HepG2 (cell line): ENCODE results near the gene CRKL. TPM values are rescaled to one million over a fixed set of nuclear protein-coding genes. Genes with fewer than 3 reads are reported as not detected.

ENCODE experiments used
- BORCS8-MEF2B ChIP-seq: sonication (generic); formaldehyde crosslinking; IDR thresholded peaks from 2 replicates; pipeline ENCODE4 v1.8.0; 2022; ENCODE audit warnings: mild to moderate bottlenecking, missing genetic modification reagents
- EZH2 ChIP-seq: conservative IDR thresholded peaks from 2 replicates; pipeline ENCODE4 v1.6.1; 2012; ENCODE audit warnings: mild to moderate bottlenecking, low read depth, low read length, moderate library complexity
- HNRNPL ChIP-seq: fragments of 200-400 bp; formaldehyde crosslinking; IDR thresholded peaks from 2 replicates; pipeline ENCODE4 v1.6.1; 2017; ENCODE audit warnings: mild to moderate bottlenecking, low read depth, low read length
- PLRG1 ChIP-seq: fragments of 450-650 bp; conservative IDR thresholded peaks from 2 replicates; pipeline ENCODE4 v1.6.1; 2016
- SP4 ChIP-seq: sonication (generic); formaldehyde crosslinking; IDR thresholded peaks from 2 replicates; pipeline ENCODE4 v1.8.1; 2023; ENCODE audit warnings: mild to moderate bottlenecking, missing genetic modification reagents
- SSRP1 ChIP-seq: IDR thresholded peaks from 2 replicates; pipeline ENCODE4 v1.6.1; 2016; ENCODE audit warnings: control low read depth
- ZFX ChIP-seq: sonication (generic); formaldehyde crosslinking; IDR thresholded peaks from 2 replicates; pipeline ENCODE4 v1.4.0; 2020; ENCODE audit warnings: mild to moderate bottlenecking, low read depth, missing genetic modification reagents, moderate library complexity
- ZNF646 ChIP-seq: sonication (generic); formaldehyde crosslinking; IDR thresholded peaks from 2 replicates; pipeline ENCODE4 v1.9.0; 2021; ENCODE audit warnings: mild to moderate bottlenecking, missing genetic modification reagents
- ZNF672 ChIP-seq: sonication (generic); formaldehyde crosslinking; IDR thresholded peaks from 2 replicates; pipeline ENCODE4 v1.8.1; 2022; ENCODE audit warnings: missing genetic modification reagents
- ZNF709 ChIP-seq: sonication (generic); formaldehyde crosslinking; IDR thresholded peaks from 2 replicates; pipeline ENCODE4 v1.5.0; 2020; ENCODE audit warnings: mild to moderate bottlenecking, missing genetic modification reagents
- ZNF747 ChIP-seq: sonication (generic); formaldehyde crosslinking; IDR thresholded peaks from 2 replicates; pipeline ENCODE4 v1.8.1; 2023; ENCODE audit warnings: missing genetic modification reagents, mild to moderate bottlenecking, borderline replicate concordance
- polyA plus RNA-seq, 8 experiments: library from polyadenylated mRNA; depleted of rRNA in 3 of 8; stranded (reverse) in 7 of 8; unstranded in 1 of 8; fragments of >200 nt; fragmentation: Illumina TruSeq in 4 of 8; extraction: Trizol in 4 of 8; gene quantifications; 2 replicates each; pipeline versions ENCODE4 v1.2.1 to v1.2.3, GENCODE V29; 2011 to 2016; ENCODE audit warnings: low read depth in 4 of 8, missing spikeins in 1 of 8, mixed read lengths in 1 of 8; ENCODE audit not compliant: insufficient read depth in 1 of 8
- total RNA-seq, 5 experiments: library from RNA; depleted of rRNA; stranded (reverse); fragments of >200 nt; fragmentation: Illumina TruSeq; extraction: Trizol; gene quantifications; 2 replicates each; pipeline ENCODE4 v1.2.3, GENCODE V29; 2016; ENCODE audit warnings: low read depth in 1 of 5
- TF ChIP-seq, protein P1 (sequence below), 2 experiments: sonication (generic) in 1 of 2; formaldehyde crosslinking in 1 of 2; IDR thresholded peaks; 2 replicates each; pipeline versions ENCODE4 v1.6.1 to v1.9.0; 2014 to 2022; ENCODE audit warnings: antibody characterized with exemption in 1 of 2, borderline replicate concordance in 1 of 2, inconsistent platforms in 1 of 2, low read depth in 1 of 2, missing genetic modification reagents in 1 of 2
- TF ChIP-seq, protein P2 (sequence below): sonication (generic); formaldehyde crosslinking; IDR thresholded peaks from 2 replicates; pipeline ENCODE4 v1.5.1; 2020; ENCODE audit warnings: mild to moderate bottlenecking, missing genetic modification reagents, borderline replicate concordance

The CRKL gene
- total and polyA plus RNA-seq, 2 of the 13 experiments (the other 11 are each of a cell fraction or from before 2014, with no cell fraction given), result 37.4 to 60.6 TPM

- TF ChIP-seq ZNF646 (CRISPR knock-in tag) (no peak), ZNF747 (CRISPR knock-in tag) (no peak), ZNF672 (CRISPR knock-in tag) (no peak), ZFX (CRISPR knock-in tag) (no peak), HNRNPL (peak; percentile 51; the same call in 1 of the 2 replicates), PLRG1 (no peak), EZH2 (no peak), ZNF709 (CRISPR knock-in tag) (no peak), SP4 (no peak), BORCS8-MEF2B (no peak), SSRP1 (0 out of 2 replicates have a peak, but pooled peaks have one; percentile 11)
- TF ChIP-seq, protein P1, sequence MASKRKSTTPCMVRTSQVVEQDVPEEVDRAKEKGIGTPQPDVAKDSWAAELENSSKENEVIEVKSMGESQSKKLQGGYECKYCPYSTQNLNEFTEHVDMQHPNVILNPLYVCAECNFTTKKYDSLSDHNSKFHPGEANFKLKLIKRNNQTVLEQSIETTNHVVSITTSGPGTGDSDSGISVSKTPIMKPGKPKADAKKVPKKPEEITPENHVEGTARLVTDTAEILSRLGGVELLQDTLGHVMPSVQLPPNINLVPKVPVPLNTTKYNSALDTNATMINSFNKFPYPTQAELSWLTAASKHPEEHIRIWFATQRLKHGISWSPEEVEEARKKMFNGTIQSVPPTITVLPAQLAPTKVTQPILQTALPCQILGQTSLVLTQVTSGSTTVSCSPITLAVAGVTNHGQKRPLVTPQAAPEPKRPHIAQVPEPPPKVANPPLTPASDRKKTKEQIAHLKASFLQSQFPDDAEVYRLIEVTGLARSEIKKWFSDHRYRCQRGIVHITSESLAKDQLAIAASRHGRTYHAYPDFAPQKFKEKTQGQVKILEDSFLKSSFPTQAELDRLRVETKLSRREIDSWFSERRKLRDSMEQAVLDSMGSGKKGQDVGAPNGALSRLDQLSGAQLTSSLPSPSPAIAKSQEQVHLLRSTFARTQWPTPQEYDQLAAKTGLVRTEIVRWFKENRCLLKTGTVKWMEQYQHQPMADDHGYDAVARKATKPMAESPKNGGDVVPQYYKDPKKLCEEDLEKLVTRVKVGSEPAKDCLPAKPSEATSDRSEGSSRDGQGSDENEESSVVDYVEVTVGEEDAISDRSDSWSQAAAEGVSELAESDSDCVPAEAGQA (IDR thresholded peaks at IDR 0.05; ENCODE audit: low read depth), result no peak
- TF ChIP-seq, protein P1 (CRISPR knock-in tag; IDR thresholded peaks at IDR 0.05; ENCODE audit: borderline replicate concordance), result no peak
- TF ChIP-seq, protein P2, sequence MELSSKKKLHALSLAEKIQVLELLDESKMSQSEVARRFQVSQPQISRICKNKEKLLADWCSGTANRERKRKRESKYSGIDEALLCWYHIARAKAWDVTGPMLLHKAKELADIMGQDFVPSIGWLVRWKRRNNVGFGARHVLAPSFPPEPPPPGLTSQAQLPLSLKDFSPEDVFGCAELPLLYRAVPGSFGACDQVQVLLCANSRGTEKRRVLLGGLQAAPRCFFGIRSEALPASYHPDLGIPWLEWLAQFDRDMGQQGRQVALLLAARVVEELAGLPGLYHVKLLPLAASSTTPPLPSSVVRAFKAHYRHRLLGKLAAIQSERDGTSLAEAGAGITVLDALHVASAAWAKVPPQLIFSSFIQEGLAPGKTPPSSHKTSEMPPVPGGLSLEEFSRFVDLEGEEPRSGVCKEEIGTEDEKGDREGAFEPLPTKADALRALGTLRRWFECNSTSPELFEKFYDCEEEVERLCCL (CRISPR knock-in tag), result 0 out of 2 replicates have a peak, but pooled peaks have one; percentile 8
Measured at GRCh38 chr22:20980938-20981722, 63.9 kb downstream of the CRKL start (continued).
